Endothelial cell of umbilical vein (primary cell): Measurements from ENCODE around the gene YWHAE.

ENCODE experiments used
- EZH2 ChIP-seq: IDR thresholded peaks from 2 replicates; pipeline ENCODE4 v1.6.1; 2012; ENCODE audit warnings: borderline replicate concordance, low read depth, mild to moderate bottlenecking, moderate library complexity, low read length, inconsistent platforms; ENCODE audit not compliant: severe bottlenecking
- TF ChIP-seq, protein P1 (sequence below), 2 donors: IDR thresholded peaks; 1 replicate in 1 of 2; 2 replicates in 1 of 2; pipeline ENCODE4 v1.5.1; 2011; ENCODE audit warnings: low read length in 2 of 2, mild to moderate bottlenecking in 2 of 2, moderate library complexity in 2 of 2, control low read depth in 1 of 2, inconsistent platforms in 1 of 2, low read depth in 1 of 2; ENCODE audit not compliant: insufficient read depth in 1 of 2; ENCODE audit errors: extremely low read depth in 1 of 2
- TF ChIP-seq, protein P2 (sequence below): IDR thresholded peaks from 2 replicates; pipeline ENCODE4 v1.6.1; 2011; ENCODE audit not compliant: insufficient read depth, insufficient read length

DNA sequence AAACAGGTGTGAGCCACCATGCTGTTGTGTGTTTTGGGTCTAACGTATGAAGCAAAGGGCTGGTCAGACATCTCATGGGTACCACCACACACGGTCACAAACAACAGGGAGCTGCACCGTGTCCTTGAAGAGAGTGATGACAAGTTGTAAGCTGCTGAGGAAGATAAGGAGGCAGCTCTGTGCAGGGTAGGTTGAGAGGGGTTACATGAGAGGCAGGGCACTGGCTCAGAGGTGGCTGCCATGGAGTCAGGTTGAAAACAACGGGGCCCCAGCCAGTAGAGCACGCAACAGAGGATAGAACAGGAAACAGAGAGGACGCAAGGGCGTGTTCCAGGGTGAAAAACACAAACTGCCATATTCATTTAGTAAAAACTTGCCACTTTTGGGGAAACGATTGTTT, 68.3 kb downstream of the YWHAE start:
- TF ChIP-seq, protein P1, sequence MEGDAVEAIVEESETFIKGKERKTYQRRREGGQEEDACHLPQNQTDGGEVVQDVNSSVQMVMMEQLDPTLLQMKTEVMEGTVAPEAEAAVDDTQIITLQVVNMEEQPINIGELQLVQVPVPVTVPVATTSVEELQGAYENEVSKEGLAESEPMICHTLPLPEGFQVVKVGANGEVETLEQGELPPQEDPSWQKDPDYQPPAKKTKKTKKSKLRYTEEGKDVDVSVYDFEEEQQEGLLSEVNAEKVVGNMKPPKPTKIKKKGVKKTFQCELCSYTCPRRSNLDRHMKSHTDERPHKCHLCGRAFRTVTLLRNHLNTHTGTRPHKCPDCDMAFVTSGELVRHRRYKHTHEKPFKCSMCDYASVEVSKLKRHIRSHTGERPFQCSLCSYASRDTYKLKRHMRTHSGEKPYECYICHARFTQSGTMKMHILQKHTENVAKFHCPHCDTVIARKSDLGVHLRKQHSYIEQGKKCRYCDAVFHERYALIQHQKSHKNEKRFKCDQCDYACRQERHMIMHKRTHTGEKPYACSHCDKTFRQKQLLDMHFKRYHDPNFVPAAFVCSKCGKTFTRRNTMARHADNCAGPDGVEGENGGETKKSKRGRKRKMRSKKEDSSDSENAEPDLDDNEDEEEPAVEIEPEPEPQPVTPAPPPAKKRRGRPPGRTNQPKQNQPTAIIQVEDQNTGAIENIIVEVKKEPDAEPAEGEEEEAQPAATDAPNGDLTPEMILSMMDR (IDR thresholded peaks at IDR 0.05; ENCODE audit: extremely low read depth in 1 of 2, insufficient read depth in 1 of 2, low read depth in 1 of 2, low read length in 2 of 2): no peak
- no peak for TF ChIP-seq EZH2
- TF ChIP-seq, protein P2, sequence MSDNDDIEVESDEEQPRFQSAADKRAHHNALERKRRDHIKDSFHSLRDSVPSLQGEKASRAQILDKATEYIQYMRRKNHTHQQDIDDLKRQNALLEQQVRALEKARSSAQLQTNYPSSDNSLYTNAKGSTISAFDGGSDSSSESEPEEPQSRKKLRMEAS: no peak
